Adipose tissue (tissue), 3 donors: ENCODE measurements around the gene SEC16B. TPM values are rescaled to one million over a fixed set of nuclear protein-coding genes. Genes with fewer than 3 reads are reported as not detected.

Source experiments
- H3K27ac ChIP-seq: one replicate; pipeline ENCODE4 v1.5.1; 2013; ENCODE audit warnings: low read depth, low read length
- WGBS, 3 donors: extraction: QIAGEN DNeasy Blood & Tissue Kit; methylation state at CpG; one replicate each; pipeline ENCODE4 v1.1.7; 2013; 5-methylcytosine and 5-hydroxymethylcytosine counted together
- polyA plus RNA-seq, 3 donors: library from polyadenylated mRNA; stranded (reverse); fragments of 200-250 nt; gene quantifications; one replicate each; pipeline ENCODE4 v1.2.3, GENCODE V29; 2013
- donor health status: healthy with polysubstance abuse.
- donor health status: Bipolar disorder and iron deficiency.
- donor health status: healthy.

SEC16B gene
- polyA plus RNA-seq, 3 donors = 2.1 to 8.2 (median 5.6) TPM

DNA sequence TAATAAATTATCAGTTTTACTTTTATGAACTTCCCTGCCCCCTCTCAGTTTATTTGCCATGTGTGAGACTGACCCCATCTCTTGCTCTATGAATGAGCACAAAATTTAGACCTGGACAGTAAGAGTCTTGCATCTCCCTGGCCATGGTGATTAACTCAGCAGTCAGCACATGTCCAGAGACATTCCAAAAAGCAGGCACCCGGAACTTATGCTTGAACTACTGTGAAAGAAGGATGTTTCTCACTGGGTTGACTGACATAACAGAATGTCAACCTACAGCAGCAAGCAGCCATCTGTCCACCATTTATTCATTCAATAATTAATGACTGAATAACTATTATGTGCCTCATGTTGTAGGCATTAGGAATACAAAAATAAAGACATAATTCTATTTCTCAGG, 11.3 kb upstream of the SEC16B start:
- 87 to 96% (median 90%) methylated on average over 1 of the region's 1 CpG for WGBS, 3 donors
- no peak overlapping the region for H3K27ac ChIP-seq

DNA sequence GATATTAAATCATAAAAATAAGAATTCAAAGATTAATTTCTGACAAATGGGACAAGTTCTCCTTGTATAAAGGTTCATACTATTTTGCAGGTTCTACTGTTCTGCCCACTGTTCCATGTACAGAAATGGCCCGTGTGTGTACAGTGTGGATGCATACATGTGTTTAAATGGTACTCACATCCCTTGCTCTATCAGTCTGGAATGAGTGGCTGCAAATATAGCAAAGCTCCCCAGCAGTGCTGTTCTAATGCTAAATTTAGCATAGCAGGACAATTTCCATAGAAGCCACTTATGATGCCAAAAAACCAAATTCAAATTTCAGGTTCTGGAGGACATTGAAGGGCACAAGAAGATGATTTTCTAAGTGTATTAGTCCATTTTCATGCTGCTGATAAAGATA, 9.4 kb upstream of the SEC16B start:
- no peak overlapping the region for H3K27ac ChIP-seq
- WGBS, 3 donors = 90 to 93% (median 92%) methylated on average over 1 of the region's 1 CpG

DNA sequence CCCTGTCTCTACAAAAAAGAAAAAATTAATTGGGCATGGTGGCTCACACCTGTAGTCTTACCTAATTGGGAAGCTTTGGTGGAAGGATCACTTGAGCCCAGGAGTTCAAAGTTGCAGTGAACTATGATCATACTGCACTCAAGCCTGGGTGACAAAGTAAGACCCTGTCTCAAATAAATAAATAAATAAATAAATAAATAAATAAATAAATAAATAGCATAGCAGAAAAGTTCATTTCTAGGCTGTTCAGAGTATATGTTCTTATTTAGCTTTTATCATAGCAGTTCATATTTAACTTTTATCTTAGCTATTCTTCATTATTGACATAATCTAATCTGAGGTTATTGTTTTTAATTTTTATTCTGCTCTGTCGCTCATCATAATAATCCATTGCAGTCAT, 8.7 kb upstream of the SEC16B start:
- no peak overlapping the region for H3K27ac ChIP-seq
- 90 to 99% (median 95%) methylated on average over 1 of the region's 1 CpG for WGBS, 3 donors

DNA sequence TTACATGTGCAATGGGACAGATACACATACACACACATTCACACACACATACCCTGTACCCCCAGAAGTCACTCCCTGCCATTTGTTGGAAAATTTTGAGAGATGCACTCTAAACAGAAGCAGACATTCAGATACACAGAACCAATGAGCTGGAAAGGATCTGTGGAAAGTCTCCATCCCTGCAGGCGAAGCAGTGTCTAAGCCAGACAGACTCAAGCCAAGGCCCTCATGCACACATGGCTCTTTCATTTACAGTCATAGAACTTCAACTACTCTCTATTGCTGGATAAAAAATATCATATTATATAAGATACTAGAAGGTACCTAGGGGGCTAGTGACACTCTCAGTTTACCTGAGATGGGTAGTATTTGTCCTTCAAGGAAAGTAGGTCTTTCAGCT, 7.3 kb upstream of the SEC16B start:
- 90 to 94% (median 94%) methylated on average over 1 of the region's 1 CpG for WGBS, 3 donors
- H3K27ac ChIP-seq = no peak overlapping the region

GRCh38 chr1:177976596-177976995, 6.7 kb upstream of the SEC16B start:
- no peak overlapping the region for H3K27ac ChIP-seq

DNA sequence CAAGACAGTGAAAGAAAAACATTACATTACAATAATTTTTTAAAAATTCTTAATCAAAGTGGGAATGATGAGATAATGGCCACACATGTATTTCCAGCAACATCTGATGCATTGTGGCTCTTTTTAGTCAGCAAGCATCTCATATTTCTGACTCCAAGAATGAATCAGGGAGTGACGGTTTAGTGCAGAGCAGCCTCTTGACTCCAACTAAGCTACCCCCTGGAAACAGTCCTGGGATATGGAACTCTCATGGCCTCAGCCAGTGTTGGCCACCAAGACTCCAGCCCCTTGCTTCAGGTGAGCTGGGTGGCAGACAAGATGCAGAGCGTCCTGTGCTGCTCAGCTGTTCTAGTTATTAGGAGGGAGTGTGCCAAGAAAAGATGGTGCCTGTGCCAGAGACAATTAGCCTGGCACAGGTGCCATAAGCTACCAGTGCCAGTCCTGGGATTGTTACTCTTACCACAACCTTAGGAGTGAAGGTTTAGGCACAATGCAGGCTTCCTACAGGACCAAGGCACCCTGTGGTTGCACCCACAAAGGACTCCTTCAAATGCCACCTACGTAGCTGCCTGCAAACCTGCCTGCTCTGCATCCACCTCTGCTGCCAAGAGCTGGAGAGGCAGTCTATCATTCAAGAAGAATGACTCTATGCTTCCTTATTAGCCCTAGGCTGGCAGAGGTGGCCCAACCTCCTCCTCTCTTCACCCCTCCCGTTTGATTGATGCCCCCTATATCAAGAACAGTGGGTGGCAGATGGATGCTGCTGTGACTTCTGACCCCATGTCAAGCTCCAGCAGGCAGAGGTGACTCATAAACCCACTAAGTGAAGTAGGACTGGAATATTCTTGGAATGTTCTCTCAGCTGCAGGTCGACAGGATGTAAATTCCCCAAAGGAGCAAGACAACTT, 6.0 kb upstream of the SEC16B start:
- 72 to 80% (median 79%) methylated on average over 5 of the region's 5 CpGs for WGBS, 3 donors
- no peak overlapping the region for H3K27ac ChIP-seq

DNA sequence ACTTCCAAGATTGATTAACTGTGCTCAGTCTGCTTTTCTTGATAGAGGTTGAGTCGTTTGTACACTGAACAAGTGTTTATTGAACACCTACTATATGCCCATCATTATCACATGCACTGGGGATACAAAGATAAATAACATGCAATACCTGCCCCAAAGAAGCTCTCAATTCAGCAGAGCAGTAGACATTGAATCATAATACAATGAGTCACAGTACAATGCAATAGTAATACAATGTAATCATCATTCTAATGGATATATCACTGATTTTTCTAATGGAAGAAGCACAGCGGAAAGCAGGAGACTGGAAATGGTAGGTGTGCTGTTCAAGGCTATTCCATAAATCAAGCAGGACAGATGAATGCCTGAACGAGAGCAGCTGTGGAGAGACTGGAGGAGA, 3.7 kb upstream of the SEC16B start:
- no peak overlapping the region for H3K27ac ChIP-seq
- 72 to 88% (median 81%) methylated on average over 3 of the region's 3 CpGs for WGBS, 3 donors

DNA sequence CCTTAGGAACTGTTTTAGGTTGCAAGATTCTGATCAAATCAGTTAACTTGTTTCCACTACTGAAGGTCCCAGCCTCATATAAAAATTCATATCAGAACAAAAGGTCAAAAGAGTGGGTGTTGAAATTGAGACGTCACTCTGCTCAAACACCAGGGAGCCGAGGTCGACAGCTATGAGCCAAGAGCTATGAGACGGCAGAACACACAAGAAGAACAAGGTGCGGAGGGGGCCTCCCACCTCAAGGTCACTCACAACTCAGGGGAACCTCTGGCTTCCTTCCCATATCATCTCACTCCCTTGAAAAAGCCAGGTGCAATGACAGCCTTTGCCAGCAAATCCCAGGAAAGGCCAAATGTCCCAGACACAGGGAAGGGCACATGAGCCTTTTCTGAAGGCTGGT, 749 bp downstream of the SEC16B start:
- WGBS, 3 donors = 19 to 82% (median 75%) methylated on average over 5 of the region's 5 CpGs
- H3K27ac ChIP-seq = no peak overlapping the region

DNA sequence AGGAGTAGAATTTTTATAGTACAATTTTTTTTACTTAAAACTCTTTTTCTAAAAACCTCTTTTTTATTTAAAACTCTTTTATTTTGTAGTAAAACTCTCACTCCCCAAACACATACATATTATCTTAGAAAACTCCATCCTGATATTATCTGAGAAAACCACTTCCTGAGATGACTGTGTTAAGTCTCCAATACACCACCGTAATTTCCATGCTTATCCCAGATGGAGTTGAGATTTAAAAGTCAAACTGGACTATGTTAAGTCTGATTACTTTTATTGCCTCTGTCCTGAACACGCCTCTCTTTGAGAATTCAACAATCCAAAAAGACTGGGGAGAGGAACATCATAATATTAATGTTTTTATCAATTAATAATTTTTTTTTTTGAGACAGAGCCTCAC, 3.7 kb downstream of the SEC16B start:
- WGBS, 3 donors = 67 to 85% (median 71%) methylated on average over 2 of the region's 2 CpGs
- H3K27ac ChIP-seq = no peak overlapping the region

GRCh38 chr1:177965293-177965692, 4.6 kb downstream of the SEC16B start:
- no peak overlapping the region for H3K27ac ChIP-seq
- 87 to 93% (median 93%) methylated on average over 4 of the region's 4 CpGs for WGBS, 3 donors

GRCh38 chr1:177964336-177964735, 5.5 kb downstream of the SEC16B start:
- H3K27ac ChIP-seq = no peak overlapping the region
- 88 to 91% (median 88%) methylated on average over 5 of the region's 5 CpGs for WGBS, 3 donors

DNA sequence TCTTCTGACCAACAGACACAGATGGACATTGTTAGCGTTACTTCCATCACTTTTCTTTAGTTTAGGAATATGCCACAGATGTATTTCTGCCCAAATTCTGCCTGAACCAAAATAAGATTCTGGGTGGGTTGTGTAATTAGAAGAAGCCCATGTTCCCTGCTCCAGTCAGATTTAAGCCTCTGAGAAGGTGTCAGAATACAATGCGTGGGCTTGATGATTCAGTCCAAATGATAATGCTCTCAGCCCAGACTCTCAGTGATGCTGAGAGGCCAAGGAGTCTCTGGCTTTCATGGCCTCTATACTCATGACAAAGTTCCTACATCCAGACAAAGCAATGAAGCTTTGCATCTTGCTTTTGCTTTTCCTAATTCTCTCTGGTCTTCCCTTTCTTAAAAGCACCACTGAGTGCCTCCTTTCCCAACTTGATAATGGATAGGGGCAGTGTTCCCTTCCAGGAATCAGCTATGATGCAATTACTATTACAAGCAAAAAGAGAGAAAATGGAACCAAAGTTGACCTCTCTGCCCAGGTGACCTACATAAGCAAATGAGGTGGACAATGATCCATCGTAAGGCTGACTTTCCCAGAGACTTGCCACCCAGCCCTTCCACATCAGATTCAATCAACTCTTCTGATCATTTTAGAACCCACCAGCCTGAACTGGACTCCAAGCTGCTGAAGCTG, 8.8 kb downstream of the SEC16B start:
- WGBS, 3 donors = 65 to 96% (median 85%) methylated on average over 3 of the region's 3 CpGs
- H3K27ac ChIP-seq = no peak overlapping the region

DNA sequence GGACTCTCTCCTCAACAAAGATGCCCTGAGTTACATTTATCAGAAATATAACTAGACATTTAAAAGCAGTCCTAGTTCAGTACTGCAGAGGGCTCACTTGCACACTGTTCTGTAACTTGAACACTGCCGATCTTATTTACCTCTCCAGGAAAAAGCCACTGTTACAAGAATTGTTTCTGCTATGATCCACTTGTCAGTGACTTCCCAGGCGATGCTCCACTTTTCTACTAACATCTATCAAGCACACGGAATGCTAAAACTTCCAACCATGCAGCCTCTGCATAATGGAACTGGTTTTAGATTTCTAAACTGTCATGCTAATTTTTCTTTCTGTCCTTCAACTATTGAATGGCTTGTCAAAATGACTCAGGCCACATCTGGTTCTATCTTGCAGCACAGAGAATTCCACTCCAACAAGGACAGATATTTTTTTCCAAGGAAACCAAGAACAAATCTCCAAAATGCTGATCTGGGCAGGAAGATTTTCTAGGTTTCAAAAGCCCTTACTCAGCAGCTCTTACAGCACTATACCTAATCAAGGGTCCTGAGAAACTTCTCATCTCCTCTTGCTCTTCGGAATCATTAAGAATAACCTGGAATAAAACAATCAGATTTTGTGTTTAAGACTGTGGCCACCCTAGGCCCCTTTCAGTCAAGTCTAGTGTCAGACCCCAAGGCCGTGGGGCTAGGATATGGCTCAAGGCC, 9.9 kb downstream of the SEC16B start:
- 73 to 80% (median 74%) methylated on average over 5 of the region's 5 CpGs for whole genome bisulfite sequencing, 3 donors

DNA sequence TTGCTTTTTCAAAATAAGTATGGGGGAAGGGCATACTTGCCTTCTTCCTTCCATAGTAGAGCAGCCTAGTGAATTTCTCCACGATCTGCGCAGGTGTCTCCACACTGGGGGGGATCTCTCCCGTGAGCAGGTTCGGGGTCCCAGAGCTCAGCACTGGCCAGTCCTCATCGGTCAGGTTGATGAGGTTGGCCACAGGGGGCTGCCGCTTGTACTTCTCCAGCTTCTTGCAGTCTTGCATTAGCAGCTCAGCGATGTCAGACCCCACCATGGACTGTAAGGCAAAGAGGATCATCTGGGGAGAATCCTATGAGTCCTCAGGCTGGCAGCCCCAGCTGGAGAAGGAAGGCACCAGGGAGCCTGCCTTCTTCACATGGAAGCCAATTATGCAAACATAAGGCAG, 11.8 kb downstream of the SEC16B start:
- WGBS, 3 donors = 89 to 95% (median 93%) methylated on average over 7 of the region's 7 CpGs
- no peak overlapping the region for H3K27ac ChIP-seq

More for the DNA sequence above, 9.9 kb downstream of the SEC16B start:
- H3K27ac ChIP-seq = no peak overlapping the region

DNA sequence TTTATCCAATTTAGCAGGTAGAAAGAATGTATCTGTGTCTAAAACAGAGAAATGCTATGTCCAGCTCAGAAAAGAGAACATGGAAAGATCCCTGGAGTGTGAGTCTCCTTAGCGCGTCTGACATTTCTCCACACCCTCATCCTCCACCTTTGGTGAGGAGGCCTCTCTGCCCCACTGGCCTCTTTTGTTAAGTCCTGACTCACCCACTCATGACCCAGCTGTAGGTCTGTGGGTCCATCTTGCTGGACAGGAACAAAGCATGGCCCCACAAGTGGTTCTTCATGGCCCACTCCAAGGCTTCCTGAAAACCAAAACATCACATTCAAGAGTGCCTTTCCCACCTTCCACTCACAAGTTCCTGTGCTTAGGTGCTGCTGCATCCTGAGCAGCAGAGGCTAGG, 15.8 kb downstream of the SEC16B start:
- no peak overlapping the region for H3K27ac ChIP-seq
- WGBS, 3 donors = 97 to 100% (median 97%) methylated on average over 2 of the region's 2 CpGs

GRCh38 chr1:177953549-177953948, 16.3 kb downstream of the SEC16B start:
- no peak overlapping the region for H3K27ac ChIP-seq
- WGBS, 3 donors = 92 to 95% (median 93%) methylated on average over 6 of the region's 6 CpGs

- WGBS, 3 donors = 94 to 97% (median 95%) methylated on average over 8 to 9 of the region's 9 CpGs
- H3K27ac ChIP-seq = no peak overlapping the region
Measured at GRCh38 chr1:177952691-177953090, 17.2 kb downstream of the SEC16B start.

DNA sequence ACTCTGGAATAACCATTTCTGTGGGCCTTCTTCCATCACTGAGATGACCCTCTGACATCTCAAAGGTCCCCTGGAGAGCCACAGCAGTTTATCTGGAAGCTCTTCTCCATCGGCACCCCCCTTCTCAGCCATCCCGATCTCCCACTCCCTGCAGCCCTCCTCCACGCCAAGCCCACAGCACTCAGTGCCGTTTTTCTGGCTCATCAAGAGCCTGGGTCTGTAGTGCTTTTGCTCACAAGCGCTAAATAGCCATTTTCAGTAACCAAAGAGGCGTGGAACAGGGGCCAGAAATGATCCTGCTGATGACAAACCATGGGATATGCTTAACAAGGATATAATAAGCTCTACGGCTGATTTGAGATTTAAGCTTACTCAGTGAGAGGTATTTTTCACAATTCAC, 17.6 kb downstream of the SEC16B start:
- 90 to 93% (median 92%) methylated on average over 6 to 7 of the region's 7 CpGs for WGBS, 3 donors
- H3K27ac ChIP-seq = no peak overlapping the region

DNA sequence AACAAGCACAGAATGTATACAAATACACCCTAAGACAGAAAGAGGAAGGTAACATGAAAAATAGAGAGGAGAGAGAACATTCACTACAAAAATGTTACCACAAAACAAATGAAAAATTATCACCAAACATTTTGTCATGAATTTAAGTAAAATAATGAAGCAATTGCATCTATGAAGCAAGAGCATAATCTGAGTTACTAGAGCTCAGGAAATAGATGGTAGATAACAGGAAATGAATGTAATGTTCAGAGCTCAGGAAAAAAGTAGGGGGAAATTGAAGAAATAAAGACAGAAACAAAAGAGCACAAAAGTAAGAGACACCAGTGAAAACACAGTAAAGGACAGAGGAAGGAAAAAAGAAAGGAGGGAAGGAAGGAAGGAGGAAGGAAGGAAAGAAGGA, 19.4 kb downstream of the SEC16B start:
- H3K27ac ChIP-seq = no peak overlapping the region
